K562 (cell line): ENCODE data around the gene KHNYN.

ENCODE experiments used
- BACH1 ChIP-seq: fragments of 200-800 bp; sonication (Bioruptor generic); IDR thresholded peaks from 2 replicates; pipeline ENCODE4 v1.6.1; 2016; ENCODE audit warnings: missing genetic modification characterization, missing compliant biosample characterization
- CEBPG ChIP-seq, 3 experiments: fragments of 200-800 bp in 1 of 3; sonication (Bioruptor generic) in 1 of 3; sonication (generic) in 1 of 3; formaldehyde crosslinking in 1 of 3; IDR thresholded peaks in 2 of 3; conservative IDR thresholded peaks in 1 of 3; 2 replicates each; pipeline versions ENCODE4 v1.6.1 to v1.8.0; 2016 to 2022; ENCODE audit warnings: missing compliant biosample characterization in 2 of 3, missing genetic modification characterization in 2 of 3, mild to moderate bottlenecking in 1 of 3, missing genetic modification reagents in 1 of 3
- GABPA ChIP-seq: fragments of 200-800 bp; sonication (Bioruptor generic); conservative IDR thresholded peaks from 2 replicates; pipeline ENCODE4 v1.6.1; 2016; ENCODE audit warnings: low read depth, missing genetic modification characterization, missing compliant biosample characterization
- HDAC2 ChIP-seq: fragments of 450-650 bp; IDR thresholded peaks from 2 replicates; pipeline ENCODE4 v1.6.1; 2016; ENCODE audit warnings: mild to moderate bottlenecking
- JUNB ChIP-seq: fragments of 450-650 bp; formaldehyde crosslinking; conservative IDR thresholded peaks from 2 replicates; pipeline ENCODE4 v1.4.0; 2020; ENCODE audit warnings: mild to moderate bottlenecking
- POLR2A ChIP-seq: fragments of 450-650 bp; conservative IDR thresholded peaks from 2 replicates; pipeline ENCODE4 v1.6.1; 2016
- SP1 ChIP-seq: sonication (generic); formaldehyde crosslinking; IDR thresholded peaks from 2 replicates; pipeline ENCODE4 v1.8.1; 2022; ENCODE audit warnings: mild to moderate bottlenecking, missing genetic modification reagents
- SP2 ChIP-seq: IDR thresholded peaks from 2 replicates; pipeline ENCODE4 v1.6.1; 2011; ENCODE audit warnings: mild to moderate bottlenecking, low read depth, low read length, moderate library complexity; ENCODE audit not compliant: poor library complexity, severe bottlenecking; ENCODE audit errors: extremely low read depth
- ZNF124 ChIP-seq: sonication (generic); formaldehyde crosslinking; IDR thresholded peaks from 2 replicates; pipeline ENCODE4 v1.8.1; 2022; ENCODE audit warnings: missing genetic modification reagents
- ZNF274 ChIP-seq: IDR thresholded peaks from 2 replicates; pipeline ENCODE4 v1.6.1; 2011; ENCODE audit warnings: low read depth, mild to moderate bottlenecking, low read length, moderate library complexity, borderline replicate concordance

GRCh38 chr14:24381363-24382063 is 48.2 kb upstream of the KHNYN start:
- no peak for TF ChIP-seq POLR2A
- no peak for TF ChIP-seq SP1 (CRISPR knock-in tag)
- TF ChIP-seq SP2, result no peak
- TF ChIP-seq ZNF274, result no peak
- TF ChIP-seq ZNF124, result no peak
- TF ChIP-seq CEBPG (CRISPR knock-in tag; IDR thresholded peaks at IDR 0.05), result no peak
- no peak for TF ChIP-seq CEBPG (tag; conservative IDR thresholded peaks at IDR 0.05 in 1 of 2, IDR thresholded peaks at IDR 0.05 in 1 of 2)
- TF ChIP-seq JUNB (CRISPR knock-in tag), result no peak
- no peak for TF ChIP-seq HDAC2
- no peak for TF ChIP-seq GABPA (tag)
- TF ChIP-seq BACH1 (tag), result no peak
